GM18868 (cell line): ENCODE data around the gene OR2S2.

Experiments
- ATAC-seq: cut with Tn5 transposase; IDR thresholded peaks from one replicate; pipeline ENCODE4 v1.9.1; 2021; ENCODE audit warnings: mild to moderate bottlenecking, moderate library complexity; ENCODE audit not compliant: unreplicated experiment

The OR2S2 gene

DNA sequence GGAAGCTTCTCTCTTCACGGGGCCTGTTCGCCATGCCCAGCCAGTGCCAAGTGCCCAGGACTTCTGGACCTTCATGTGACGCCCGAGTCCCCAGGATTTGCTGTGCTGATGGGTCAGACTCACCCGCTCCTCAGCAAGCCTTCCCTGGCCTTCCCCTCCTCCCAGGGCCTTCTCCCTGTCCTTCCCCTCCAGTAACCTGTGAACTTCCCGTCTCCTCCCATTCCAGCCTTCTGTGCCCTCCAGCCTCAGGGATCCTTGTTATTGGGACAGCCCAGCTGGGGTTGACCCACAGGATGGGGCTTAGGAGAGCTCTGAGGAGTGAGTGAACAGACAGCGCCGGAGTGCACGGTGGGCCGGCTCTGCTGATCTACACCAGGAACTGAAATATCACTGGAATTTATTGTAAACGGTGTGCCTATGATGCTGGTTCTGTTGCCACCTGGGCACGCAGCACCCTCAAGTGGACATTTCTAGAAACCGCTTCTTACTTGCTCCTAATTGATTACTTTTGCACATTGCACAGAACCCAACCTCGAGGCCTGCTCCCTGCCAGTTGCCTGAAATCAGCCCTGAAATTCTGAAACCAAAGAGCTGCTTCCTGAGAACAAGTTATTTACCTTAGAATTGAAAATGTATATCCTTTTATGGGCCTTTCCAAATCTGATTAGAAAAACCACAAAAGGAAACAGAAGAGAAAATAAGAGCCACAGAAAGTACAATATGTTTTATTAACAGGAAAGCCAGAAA, 47.2 kb downstream of the OR2S2 start:
- no peak for ATAC-seq

DNA sequence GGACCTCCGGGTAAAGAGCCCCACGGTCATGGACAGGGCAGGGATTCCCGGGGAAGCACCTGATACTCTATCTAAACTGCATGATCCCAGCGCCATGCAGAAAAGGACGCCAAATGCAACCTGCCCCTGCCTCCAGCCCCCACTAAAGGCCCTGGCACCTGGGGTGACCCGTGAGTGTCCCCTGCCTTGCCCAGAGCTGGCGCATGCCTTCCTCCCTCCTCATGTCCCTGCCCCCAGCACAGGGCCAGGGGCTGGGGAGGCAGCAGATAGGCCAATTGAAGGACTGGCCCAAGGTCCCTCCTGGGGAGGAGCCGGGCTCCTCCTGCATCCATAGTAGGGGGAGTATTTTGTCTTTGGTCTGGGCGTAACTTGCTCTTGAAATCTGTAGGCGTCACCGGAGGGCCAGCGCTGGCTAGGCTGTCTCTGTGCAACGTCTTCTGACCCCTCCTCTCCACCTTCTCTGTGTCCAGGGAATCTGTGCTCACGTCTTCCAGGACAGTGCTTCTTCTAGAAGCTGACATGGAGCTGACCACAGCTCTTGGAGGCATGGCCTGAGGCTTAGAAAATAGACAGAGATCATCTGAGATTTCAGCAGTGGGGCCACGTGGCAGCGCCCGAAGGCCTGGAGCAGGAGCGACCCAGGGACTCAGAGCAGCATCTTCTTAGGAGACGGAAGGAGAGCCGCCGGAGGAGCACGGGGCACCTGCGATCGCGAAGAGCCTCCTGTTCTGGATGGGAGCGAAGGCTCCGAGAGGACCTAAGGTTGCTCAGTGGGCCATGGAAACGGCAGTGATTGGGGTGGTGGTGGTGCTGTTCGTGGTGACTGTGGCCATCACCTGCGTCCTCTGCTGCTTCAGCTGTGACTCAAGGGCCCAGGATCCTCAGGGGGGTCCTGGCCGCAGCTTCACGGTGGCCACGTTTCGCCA, 48.0 kb downstream of the OR2S2 start:
- ATAC-seq, result no peak

DNA sequence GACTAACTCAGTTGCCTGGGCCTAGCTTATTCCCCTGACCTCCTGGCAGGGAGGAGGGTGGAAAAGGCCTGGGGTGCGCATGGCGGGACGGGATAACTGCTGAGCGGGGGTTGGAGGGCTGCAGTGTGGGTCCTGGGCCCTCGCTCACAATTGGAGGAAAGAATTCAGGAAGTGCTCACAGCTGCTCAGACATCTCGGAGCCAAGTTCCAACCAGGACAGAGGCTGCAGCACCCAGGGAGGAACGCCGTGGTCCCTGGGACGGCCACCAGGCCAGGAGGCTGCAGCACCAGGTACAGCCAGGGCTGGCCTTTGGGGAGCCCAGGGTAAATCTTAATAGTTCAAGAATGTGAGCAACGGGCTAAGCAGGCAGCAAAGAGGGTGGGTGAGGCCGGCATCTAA, 48.7 kb downstream of the OR2S2 start, which contains the start of gene SPAAR:
Gene SPAAR, plus strand, starts transcription at position 217 of the 400 bp plus-strand sequence. CDS start 974 bp downstream, outside the sequence.
- no peak for ATAC-seq

DNA sequence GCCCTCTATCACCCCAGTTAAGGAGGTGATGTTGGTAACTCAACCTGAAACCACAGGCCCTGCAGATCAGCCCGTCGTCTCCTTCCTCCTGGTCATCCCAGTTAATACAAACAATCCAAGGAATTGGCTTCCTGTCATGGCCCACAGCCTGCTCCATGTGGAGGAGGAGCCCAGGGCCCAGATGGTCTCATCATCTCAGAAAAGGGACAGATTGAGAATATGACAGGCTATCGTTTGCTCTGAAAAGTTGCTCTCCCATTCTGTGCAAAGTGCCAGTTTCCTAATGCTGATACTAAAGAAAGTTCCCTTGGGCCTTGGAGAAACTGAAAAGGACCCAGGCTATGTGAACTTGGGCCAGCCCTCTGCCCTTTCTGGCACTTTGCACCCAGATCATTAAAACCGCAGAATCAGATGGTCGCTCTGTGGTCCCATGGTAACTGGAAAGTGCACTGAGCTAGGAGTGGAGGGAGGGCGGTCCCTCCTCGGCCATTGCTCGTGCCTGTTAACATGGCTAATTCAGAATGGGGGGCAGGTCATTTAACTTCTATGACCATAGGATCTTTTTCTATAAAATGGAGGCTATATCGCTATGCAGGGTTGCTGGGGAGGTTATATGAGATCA, 49.3 kb downstream of the OR2S2 start:
- ATAC-seq, result no peak

DNA sequence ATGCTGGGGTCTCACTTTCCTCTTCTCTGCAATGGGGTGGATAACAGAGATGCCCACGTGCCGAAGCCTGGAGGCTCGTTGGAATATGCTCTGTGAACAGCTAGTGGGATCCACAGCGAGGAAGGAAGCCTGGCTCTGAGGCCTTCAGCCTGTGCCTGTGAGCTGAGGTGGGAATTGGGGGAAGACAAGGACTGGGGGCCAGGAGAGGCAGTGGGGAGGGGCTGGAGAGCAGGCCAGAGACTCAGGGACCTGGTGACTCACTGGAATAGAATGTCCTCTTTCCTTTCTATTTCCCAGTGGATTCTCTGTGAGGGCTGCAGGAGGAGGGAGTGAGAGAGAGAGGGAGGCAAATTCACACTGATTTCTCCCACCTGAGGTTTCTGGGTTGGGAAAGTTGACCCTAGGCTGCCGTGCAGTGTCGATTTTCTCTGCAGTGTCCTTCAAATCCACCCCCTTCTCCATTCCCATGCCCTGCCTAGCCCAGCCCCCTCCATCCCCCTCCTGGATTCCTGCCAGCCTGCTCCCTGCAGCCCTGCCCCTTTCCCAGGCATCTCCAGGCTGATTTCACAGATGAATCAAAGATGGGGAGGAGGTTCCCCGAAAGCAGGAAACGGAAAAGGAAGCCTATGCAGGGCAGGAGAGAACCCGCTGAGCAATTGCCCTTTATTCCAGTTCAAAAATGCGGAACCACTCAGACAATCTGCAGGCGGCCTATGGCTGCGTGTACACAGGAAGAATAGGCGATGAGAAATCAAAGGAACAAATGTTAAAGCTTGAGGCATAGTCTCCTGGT, 50.0 kb downstream of the OR2S2 start:
- no peak for ATAC-seq
